Tibial nerve (tissue), 3 donors: Measurements from ENCODE around the gene NBPF4.
"Not testable (repeated sequence)": the region's sequence is repeated elsewhere in the genome, so short reads cannot be mapped to it uniquely, and the experiment has no call there.

Source experiments
- CTCF ChIP-seq, 5 experiments: fragments of 200-600 bp in 3 of 5; fragments of 450-650 bp in 2 of 5; sonication (generic) in 3 of 5; IDR thresholded peaks; one replicate each; pipeline ENCODE4 v1.5.1; 2016 to 2019; ENCODE audit warnings: antibody characterized with exemption in 5 of 5, mild to moderate bottlenecking in 3 of 5, moderate library complexity in 2 of 5
- POLR2A ChIP-seq, 2 donors: fragments of 450-650 bp; IDR thresholded peaks; one replicate each; pipeline ENCODE4 v1.6.1; 2017; ENCODE audit warnings: antibody characterized with exemption in 2 of 2, mild to moderate bottlenecking in 2 of 2, moderate library complexity in 2 of 2

GRCh38 chr1:108203582-108203981 is 40.3 kb downstream of the NBPF4 start:
- not testable (repeated sequence) for TF ChIP-seq CTCF, POLR2A (IDR thresholded peaks at IDR 0.05)
